T-helper 17 cell (primary cell): Measurements from ENCODE around the gene SH3BP2. TPM values are rescaled to one million over a fixed set of nuclear protein-coding genes. Genes with fewer than 3 reads are reported as not detected.

Experiments used
- ATAC-seq: fragments of 150-1000 bp; cut with Tn5 transposase; 2 replicates; pipeline ENCODE4 v1.10.0; 2021; ENCODE audit warnings: mild to moderate bottlenecking, moderate library complexity
- DNase-seq, 3 donors: peaks; one replicate each; pipeline versions ENCODE4 v3.0.0 to v3.0.0-alpha.2; 2020 to 2021
- H3K9me3 ChIP-seq: one replicate; pipeline ENCODE4 v1.7.0; 2013; ENCODE audit warnings: low read length, mild to moderate bottlenecking; ENCODE audit not compliant: control insufficient read depth, poor library complexity, severe bottlenecking
- H3K27ac Mint-ChIP-seq: one replicate; pipeline ENCODE4 v1.8.0; 2022; ENCODE audit warnings: mild to moderate bottlenecking, moderate library complexity, mixed read lengths
- H3K27me3 Mint-ChIP-seq: one replicate; pipeline ENCODE4 v1.8.0; 2022; ENCODE audit warnings: mixed read lengths
- H3K36me3 Mint-ChIP-seq: one replicate; pipeline ENCODE4 v1.8.0; 2022; ENCODE audit warnings: low read depth, mixed read lengths
- H3K4me1 Mint-ChIP-seq: one replicate; pipeline ENCODE4 v1.8.0; 2022; ENCODE audit warnings: mild to moderate bottlenecking, mixed read lengths
- H3K4me3 Mint-ChIP-seq: one replicate; pipeline ENCODE4 v1.8.0; 2022; ENCODE audit warnings: mild to moderate bottlenecking, moderate library complexity, mixed read lengths
- total RNA-seq, 4 donors: library from RNA in 2 of 4; stranded (reverse) in 2 of 4; gene quantifications; one replicate each; pipeline ENCODE4 v1.2.3 and lab custom pipeline; 2022 to 2026

SH3BP2 gene
- total RNA-seq, 2 donors from 2014 or later, result 36.0 to 62.0 TPM

- Mint-ChIP-seq H3K4me3 (no peak overlapping the region), H3K27ac (no peak overlapping the region), H3K36me3 (peaks cover 2% of the 10 kb centered on the region), H3K27me3 (no peaks in the 10 kb centered on the region), H3K4me1 (peaks cover 25% of the 10 kb centered on the region)
- DNase-seq (no peak), ATAC-seq (no peak)
- no peaks in the 10 kb centered on the region for H3K9me3 ChIP-seq
Observed at GRCh38 chr4:2879026-2879425, 86.1 kb downstream of the SH3BP2 start.

GRCh38 chr4:2881431-2881830 is 88.5 kb downstream of the SH3BP2 start:
- no peaks in the 10 kb centered on the region for H3K9me3 ChIP-seq
- peaks cover 8% of the 10 kb centered on the region for H3K36me3 Mint-ChIP-seq
- no peak for DNase-seq
- no peaks in the 10 kb centered on the region for H3K27me3 Mint-ChIP-seq
- peaks cover 27% of the 10 kb centered on the region for H3K4me1 Mint-ChIP-seq
- ATAC-seq, result no peak
- no peak overlapping the region for H3K4me3 Mint-ChIP-seq
- no peak overlapping the region for H3K27ac Mint-ChIP-seq

GRCh38 chr4:2882341-2882740 is 89.5 kb downstream of the SH3BP2 start:
- H3K4me3 Mint-ChIP-seq, result no peak overlapping the region
- H3K27me3 Mint-ChIP-seq, result no peaks in the 10 kb centered on the region
- H3K36me3 Mint-ChIP-seq, result peaks cover 10% of the 10 kb centered on the region
- H3K9me3 ChIP-seq, result no peaks in the 10 kb centered on the region
- no peak for DNase-seq
- ATAC-seq, result no peak
- H3K27ac Mint-ChIP-seq, result no peak overlapping the region
- peaks cover 25% of the 10 kb centered on the region for H3K4me1 Mint-ChIP-seq

GRCh38 chr4:2886161-2886560 is 93.3 kb downstream of the SH3BP2 start:
- H3K4me3 Mint-ChIP-seq, result no peak overlapping the region
- H3K27me3 Mint-ChIP-seq, result no peaks in the 10 kb centered on the region
- DNase-seq, result no peak
- peaks cover 8% of the 10 kb centered on the region for H3K36me3 Mint-ChIP-seq
- peak overlapping the region; percentile 90 for H3K27ac Mint-ChIP-seq
- H3K9me3 ChIP-seq, result no peaks in the 10 kb centered on the region
- ATAC-seq, result no peak
- H3K4me1 Mint-ChIP-seq, result peaks cover 12% of the 10 kb centered on the region

- H3K27me3 Mint-ChIP-seq, result no peaks in the 10 kb centered on the region
- no peak overlapping the region for H3K4me3 Mint-ChIP-seq
- ATAC-seq (no peak), DNase-seq (no peak)
- H3K9me3 ChIP-seq, result no peaks in the 10 kb centered on the region
- peak overlapping the region; percentile 90 for H3K27ac Mint-ChIP-seq
- H3K36me3 Mint-ChIP-seq, result peaks cover 9% of the 10 kb centered on the region
- H3K4me1 Mint-ChIP-seq, result peaks cover 14% of the 10 kb centered on the region
Observed at GRCh38 chr4:2886622-2887021, 93.7 kb downstream of the SH3BP2 start.

GRCh38 chr4:2887343-2887742 is 94.5 kb downstream of the SH3BP2 start:
- ATAC-seq (no peak), DNase-seq (no peak)
- no peaks in the 10 kb centered on the region for H3K9me3 ChIP-seq
- no peak overlapping the region for H3K4me3 Mint-ChIP-seq
- H3K4me1 Mint-ChIP-seq, result peaks cover 17% of the 10 kb centered on the region
- H3K27ac Mint-ChIP-seq, result no peak overlapping the region
- no peaks in the 10 kb centered on the region for H3K27me3 Mint-ChIP-seq
- H3K36me3 Mint-ChIP-seq, result peaks cover 10% of the 10 kb centered on the region

- Mint-ChIP-seq H3K27me3 (no peaks in the 10 kb centered on the region), H3K4me1 (peaks cover 16% of the 10 kb centered on the region), H3K4me3 (no peak overlapping the region), H3K36me3 (peaks cover 10% of the 10 kb centered on the region), H3K27ac (peak overlapping the region; percentile 72)
- ATAC-seq (no peak), DNase-seq (no peak)
- no peaks in the 10 kb centered on the region for H3K9me3 ChIP-seq
Observed at GRCh38 chr4:2888886-2889285, 96.0 kb downstream of the SH3BP2 start.

Other genes starting within 250 kb of the SH3BP2 start
- 10 to 100 TPM; 66.0 to 72.5 TPM for gene TNIP2, start 36.7 kb upstream of the SH3BP2 start, total RNA-seq
- 100 to 1,000 TPM; 211 to 228 TPM for gene ADD1, start 50.8 kb downstream of the SH3BP2 start, total RNA-seq
- gene NOP14, start 170.3 kb downstream of the SH3BP2 start, total RNA-seq, result 10 to 100 TPM; 32.8 to 34.0 TPM
- 1 to 10 TPM; 1.7 to 3.6 TPM for gene GRK4, start 170.5 kb downstream of the SH3BP2 start, total RNA-seq